ENCODE data around the gene PVRIG.
"Not testable (repeated sequence)": the region's sequence is repeated elsewhere in the genome, so short reads cannot be mapped to it uniquely, and the experiment has no call there.

Gene PVRIG

GRCh38 chr7:100223376-100223927, 3.7 kb downstream of the PVRIG start:
- in situ Hi-C loops (cut with MboI; ENCODE audit: low sequenced_read_pairs), result not testable (repeated sequence)

GRCh38 chr7:100224891-100225290, 5.1 kb downstream of the PVRIG start:
- in situ Hi-C loops (cut with MboI; ENCODE audit: low sequenced_read_pairs), result not testable (repeated sequence)

GRCh38 chr7:100234660-100235317, 15.0 kb downstream of the PVRIG start:
- in situ Hi-C loops (cut with MboI; ENCODE audit: low sequenced_read_pairs), result not testable (repeated sequence)

- in situ Hi-C loops (cut with MboI; ENCODE audit: low sequenced_read_pairs), result not testable (repeated sequence)
Observed at GRCh38 chr7:100239975-100240374, 20.2 kb downstream of the PVRIG start.

GRCh38 chr7:100243385-100243784, 23.6 kb downstream of the PVRIG start:
- in situ Hi-C loops (cut with MboI; ENCODE audit: low sequenced_read_pairs), result not testable (repeated sequence)

- in situ Hi-C loops (cut with MboI; ENCODE audit: low sequenced_read_pairs), result not testable (repeated sequence)
Observed at GRCh38 chr7:100244988-100245605, 25.3 kb downstream of the PVRIG start.

- in situ Hi-C loops (cut with MboI; ENCODE audit: low sequenced_read_pairs), result not testable (repeated sequence)
Observed at GRCh38 chr7:100246121-100246864, 26.5 kb downstream of the PVRIG start.

GRCh38 chr7:100246865-100247137, 27.1 kb downstream of the PVRIG start:
- in situ Hi-C loops (cut with MboI; ENCODE audit: low sequenced_read_pairs), result not testable (repeated sequence)

GRCh38 chr7:100247152-100247757, 27.5 kb downstream of the PVRIG start:
- in situ Hi-C loops (cut with MboI; ENCODE audit: low sequenced_read_pairs), result no loop called here

GRCh38 chr7:100248483-100248882, 28.7 kb downstream of the PVRIG start:
- in situ Hi-C loops (cut with MboI; ENCODE audit: low sequenced_read_pairs), result no loop called here

- in situ Hi-C loops (cut with MboI; ENCODE audit: low sequenced_read_pairs), result no loop called here
Observed at GRCh38 chr7:100257017-100257416, 37.3 kb downstream of the PVRIG start.

GRCh38 chr7:100259984-100260383, 40.2 kb downstream of the PVRIG start:
- in situ Hi-C loops (cut with MboI; ENCODE audit: low sequenced_read_pairs), result not testable (repeated sequence)

GRCh38 chr7:100262896-100263295, 43.1 kb downstream of the PVRIG start:
- in situ Hi-C loops (cut with MboI; ENCODE audit: low sequenced_read_pairs), result not testable (repeated sequence)

GRCh38 chr7:100264223-100264622, 44.5 kb downstream of the PVRIG start:
- in situ Hi-C loops (cut with MboI; ENCODE audit: low sequenced_read_pairs), result not testable (repeated sequence)

- in situ Hi-C loops (cut with MboI; ENCODE audit: low sequenced_read_pairs), result not testable (repeated sequence)
Observed at GRCh38 chr7:100264669-100265165, 45.0 kb downstream of the PVRIG start.

GRCh38 chr7:100265851-100266250, 46.1 kb downstream of the PVRIG start:
- in situ Hi-C loops (cut with MboI; ENCODE audit: low sequenced_read_pairs), result not testable (repeated sequence)

- in situ Hi-C loops (cut with MboI; ENCODE audit: low sequenced_read_pairs), result no loop called here
Observed at GRCh38 chr7:100266576-100267354, 47.0 kb downstream of the PVRIG start.

GRCh38 chr7:100267648-100268047, 47.9 kb downstream of the PVRIG start:
- in situ Hi-C loops (cut with MboI; ENCODE audit: low sequenced_read_pairs), result no loop called here

GRCh38 chr7:100268882-100269281, 49.1 kb downstream of the PVRIG start:
- in situ Hi-C loops (cut with MboI; ENCODE audit: low sequenced_read_pairs), result not testable (repeated sequence)

GRCh38 chr7:100269306-100270045, 49.7 kb downstream of the PVRIG start:
- in situ Hi-C loops (cut with MboI; ENCODE audit: low sequenced_read_pairs), result not testable (repeated sequence)
